22Rv1 (cell line): ENCODE results near the gene OPN3.

Source experiments
- CTCF ChIP-seq: fragments of 450-650 bp; IDR thresholded peaks from 2 replicates; pipeline ENCODE4 v1.5.1; 2017; ENCODE audit warnings: mild to moderate bottlenecking
- ZFX ChIP-seq: fragments of 450-650 bp; IDR thresholded peaks from 2 replicates; pipeline ENCODE4 v1.6.1; 2017; ENCODE audit warnings: antibody characterized with exemption, borderline replicate concordance

GRCh38 chr1:241614572-241614971 lies 25.6 kb downstream of the OPN3 start:
- TF ChIP-seq CTCF (no peak), ZFX (no peak)
